NT2/D1 (cell line): ENCODE results near the gene PTRHD1.

Source experiments
- SUZ12 ChIP-seq: IDR thresholded peaks from 2 replicates; pipeline ENCODE4 v1.6.1; 2011; ENCODE audit not compliant: insufficient read length, insufficient read depth; ENCODE audit errors: extremely low read depth
- ZNF274 ChIP-seq: IDR thresholded peaks from 2 replicates; pipeline ENCODE4 v1.6.1; 2011; ENCODE audit warnings: mild to moderate bottlenecking, low read depth, low read length

GRCh38 chr2:24832521-24832920, 39.3 kb upstream of the PTRHD1 start:
- TF ChIP-seq ZNF274 = no peak
- no peak for TF ChIP-seq SUZ12
